Testis (tissue), 3 donors: ENCODE measurements around the gene IRX4. TPM values are rescaled to one million over a fixed set of nuclear protein-coding genes. Genes with fewer than 3 reads are reported as not detected.

Experiments
- DNase-seq: peaks from one replicate; pipeline ENCODE4 v3.0.0-alpha.2; 2019
- H3K27ac ChIP-seq, 2 donors: fragments of 200-600 bp; sonication (generic); one replicate each; pipeline ENCODE4 v1.5.1; 2019
- H3K27me3 ChIP-seq: fragments of 200-600 bp; sonication (generic); one replicate; pipeline ENCODE4 v1.5.1; 2019
- H3K36me3 ChIP-seq: fragments of 200-600 bp; sonication (generic); one replicate; pipeline ENCODE4 v1.5.1; 2017; ENCODE audit warnings: low read depth; ENCODE audit errors: missing control alignments
- H3K4me1 ChIP-seq: fragments of 200-600 bp; sonication (generic); one replicate; pipeline ENCODE4 v1.5.1; 2019
- H3K4me3 ChIP-seq, 2 donors: fragments of 200-600 bp; sonication (generic); one replicate each; pipeline ENCODE4 v1.5.1; 2017 to 2019
- H3K9me3 ChIP-seq: fragments of 200-600 bp; sonication (generic); one replicate; pipeline ENCODE4 v1.5.1; 2017
- CTCF ChIP-seq, 3 experiments: fragments of 450-650 bp in 2 of 3; fragments of 200-600 bp in 1 of 3; sonication (generic) in 1 of 3; IDR thresholded peaks; one replicate each; pipeline ENCODE4 v1.5.1; 2016 to 2019; ENCODE audit warnings: antibody characterized with exemption in 3 of 3, mild to moderate bottlenecking in 2 of 3, moderate library complexity in 1 of 3
- POLR2A ChIP-seq: fragments of 450-650 bp; IDR thresholded peaks from one replicate; pipeline ENCODE4 v1.6.1; 2017; ENCODE audit warnings: antibody characterized with exemption, mild to moderate bottlenecking, moderate library complexity
- WGBS, 2 donors: methylation state at CpG; one replicate each; pipeline ENCODE4 v1.1.5; 2018; 5-methylcytosine and 5-hydroxymethylcytosine counted together
- intact Hi-C: fragments of 100-400 bp; cut with DNase I; formaldehyde crosslinking; loops from one replicate; pipeline ENCODE4 v1.15.1; 2023; ENCODE audit warnings: low total_unique reads
- polyA plus RNA-seq: library from polyadenylated mRNA; stranded (reverse); fragments of 350-450 nt; fragmentation: Illumina TruSeq; extraction: RNeasy Lipid Tissue Mini Kit (QIAGEN cat#74804); gene quantifications from one replicate; pipeline ENCODE4 v1.2.3, GENCODE V29; 2014; ENCODE audit warnings: low read depth, low replicate concordance; ENCODE audit not compliant: insufficient read depth
- total RNA-seq, 2 donors: library from RNA; depleted of rRNA; stranded (reverse); fragments of >200 nt; gene quantifications; one replicate each; pipeline ENCODE4 v1.2.3, GENCODE V29; 2016

IRX4 gene
- total and polyA plus RNA-seq, 3 donors from 2014 or later, result 0.32 to 2.7 (median 2.0) TPM

DNA sequence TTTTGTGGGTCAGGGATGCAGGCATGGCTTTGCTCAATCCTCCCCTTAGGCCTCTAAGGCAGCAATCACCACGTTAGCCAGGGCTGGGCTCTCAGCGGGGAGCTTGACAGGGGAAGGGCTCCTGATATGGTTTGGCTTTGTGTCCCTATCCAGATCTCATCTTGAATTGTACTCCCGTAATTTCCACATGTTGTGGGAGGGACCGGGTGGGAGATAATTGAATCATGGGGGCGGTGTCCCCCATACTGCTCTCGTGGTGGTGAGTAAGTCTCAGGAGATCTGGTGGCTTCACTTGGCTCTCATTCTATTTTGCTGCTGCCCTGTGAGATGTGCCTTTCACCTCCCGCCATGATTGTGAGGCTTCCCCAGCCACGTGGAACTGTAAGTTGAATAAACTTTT lies 11.5 kb upstream of the IRX4 start:
- no peak overlapping the region for H3K4me3 ChIP-seq
- intact Hi-C loops, result no loop called here
- no peaks in the 10 kb centered on the region for H3K9me3 ChIP-seq
- no peak overlapping the region for H3K27ac ChIP-seq
- H3K4me1 ChIP-seq, result no peaks in the 10 kb centered on the region
- DNase-seq, result no peak
- 65 to 78% methylated on average over 8 of the region's 8 CpGs for WGBS, 2 donors
- no peaks in the 10 kb centered on the region for H3K27me3 ChIP-seq
- H3K36me3 ChIP-seq, result no peaks in the 10 kb centered on the region
- TF ChIP-seq POLR2A, result no peak
- no peak for TF ChIP-seq CTCF (IDR thresholded peaks at IDR 0.05)

DNA sequence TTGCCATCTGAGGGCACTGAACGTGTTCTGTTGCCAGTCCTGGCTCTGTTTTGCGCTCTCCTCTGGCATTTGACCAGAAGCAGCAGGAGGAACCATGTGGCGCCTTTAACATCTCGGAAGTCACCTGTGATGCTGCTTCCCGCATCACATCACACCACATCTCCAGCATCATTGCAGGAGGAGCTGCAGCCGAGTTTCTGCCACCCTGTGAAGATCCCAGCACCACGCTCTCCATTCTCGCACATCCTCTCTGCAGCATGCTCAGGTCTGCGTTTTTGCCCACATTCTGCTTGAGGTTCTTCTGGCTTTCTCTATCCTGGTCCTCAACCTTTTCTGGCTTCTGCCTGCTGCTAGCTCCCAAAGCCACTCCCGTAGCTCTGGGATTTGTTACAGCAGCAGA lies 11.0 kb upstream of the IRX4 start:
- Histone ChIP-seq H3K27ac (no peak overlapping the region), H3K27me3 (no peaks in the 10 kb centered on the region), H3K36me3 (no peaks in the 10 kb centered on the region), H3K9me3 (no peaks in the 10 kb centered on the region), H3K4me3 (no peak overlapping the region), H3K4me1 (no peaks in the 10 kb centered on the region)
- TF ChIP-seq POLR2A (no peak), CTCF (IDR thresholded peaks at IDR 0.05) (no peak)
- DNase-seq, result no peak
- WGBS, 2 donors, result 78 to 89% methylated on average over 10 of the region's 10 CpGs
- intact Hi-C loops, result no loop called here

GRCh38 chr5:1892685-1893445 lies 10.1 kb upstream of the IRX4 start:
- no peaks in the 10 kb centered on the region for H3K4me1 ChIP-seq
- H3K4me3 ChIP-seq, result no peak overlapping the region
- intact Hi-C loops, result no loop called here
- H3K27me3 ChIP-seq, result no peaks in the 10 kb centered on the region
- no peaks in the 10 kb centered on the region for H3K36me3 ChIP-seq
- no peaks in the 10 kb centered on the region for H3K9me3 ChIP-seq
- H3K27ac ChIP-seq, result no peak overlapping the region
- TF ChIP-seq CTCF (IDR thresholded peaks at IDR 0.05) (no peak), POLR2A (no peak)
- WGBS, 2 donors, result 82 to 88% methylated on average over 22 of the region's 22 CpGs
- DNase-seq, result no peak

DNA sequence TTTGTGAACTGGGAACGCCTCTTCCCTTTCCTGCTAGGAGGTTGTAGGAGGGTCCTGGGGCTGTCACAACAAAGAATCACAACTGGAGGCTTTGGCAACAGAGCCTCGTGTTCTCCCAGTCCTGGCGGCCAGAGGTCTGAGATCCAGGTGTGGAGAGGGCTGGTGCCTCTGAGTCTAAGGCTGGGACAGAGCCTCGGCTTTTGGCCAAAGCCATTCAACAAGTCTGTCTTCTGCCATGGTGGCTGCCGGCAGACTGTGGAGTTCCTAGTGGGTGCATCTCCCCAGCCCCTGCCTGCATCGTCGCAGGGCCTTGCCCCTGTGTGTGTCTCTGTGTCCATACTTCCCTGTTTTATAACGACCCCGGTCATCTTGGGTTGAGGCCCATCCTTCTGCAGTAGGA lies 9.5 kb upstream of the IRX4 start:
- intact Hi-C loops, result no loop called here
- Histone ChIP-seq H3K4me3 (no peak overlapping the region), H3K9me3 (no peaks in the 10 kb centered on the region), H3K27ac (no peak overlapping the region), H3K36me3 (no peaks in the 10 kb centered on the region), H3K4me1 (no peaks in the 10 kb centered on the region), H3K27me3 (no peaks in the 10 kb centered on the region)
- 73 to 80% methylated on average over 7 to 9 of the region's 9 CpGs for WGBS, 2 donors
- TF ChIP-seq CTCF (IDR thresholded peaks at IDR 0.05) (no peak), POLR2A (no peak)
- DNase-seq, result no peak

- intact Hi-C loops, result no loop called here
- H3K27me3 ChIP-seq, result no peaks in the 10 kb centered on the region
- 77 to 85% methylated on average over 13 to 16 of the region's 16 CpGs for WGBS, 2 donors
- no peak for DNase-seq
- no peaks in the 10 kb centered on the region for H3K4me1 ChIP-seq
- H3K9me3 ChIP-seq, result no peaks in the 10 kb centered on the region
- H3K36me3 ChIP-seq, result no peaks in the 10 kb centered on the region
- no peak overlapping the region for H3K4me3 ChIP-seq
- TF ChIP-seq POLR2A, result no peak
- TF ChIP-seq CTCF (IDR thresholded peaks at IDR 0.05), result no peak
- H3K27ac ChIP-seq, result no peak overlapping the region
Observed at GRCh38 chr5:1891391-1891790, 8.7 kb upstream of the IRX4 start.
